Brain microvascular endothelial cell (primary cell): ENCODE results near the gene BOLL.

Experiments used
- DNase-seq: peaks from one replicate; pipeline ENCODE4 v3.0.0-alpha.2; 2020
- H3K27ac ChIP-seq: fragments of 250-450 bp; sonication (Bioruptor Pico); 2 replicates; pipeline ENCODE4 v1.5.1; 2020; ENCODE audit warnings: mild to moderate bottlenecking, moderate library complexity
- H3K27me3 ChIP-seq: fragments of 250-450 bp; sonication (Bioruptor Pico); replicated peaks from 2 replicates; pipeline ENCODE4 v1.5.1; 2020; ENCODE audit warnings: mild to moderate bottlenecking
- H3K36me3 ChIP-seq: fragments of 250-450 bp; sonication (Bioruptor Pico); replicated peaks from 2 replicates; pipeline ENCODE4 v1.5.1; 2020; ENCODE audit warnings: mild to moderate bottlenecking
- H3K4me3 ChIP-seq: 2 replicates; pipeline ENCODE4 v1.5.1; 2011; ENCODE audit warnings: low read depth, mild to moderate bottlenecking, control low read depth, low read length, moderate library complexity
- CTCF ChIP-seq: IDR thresholded peaks from 2 replicates; pipeline ENCODE4 v1.5.1; 2011; ENCODE audit warnings: low read depth, mild to moderate bottlenecking, moderate library complexity, low read length, control low read depth, inconsistent platforms; ENCODE audit errors: missing control alignments
- in situ Hi-C: cut with HindIII; loops from 2 replicates; pipeline ENCODE4 v1.10.0; 2017; ENCODE audit warnings: low sequenced_read_pairs, low pct_ligation_motif_present

The BOLL gene

GRCh38 chr2:197821550-197822289 is 36.6 kb upstream of the BOLL start:
- no peaks in the 10 kb centered on the region for H3K27me3 ChIP-seq
- H3K27ac ChIP-seq = no peak overlapping the region
- H3K4me3 ChIP-seq = no peak overlapping the region
- TF ChIP-seq CTCF = no peak
- no peak for DNase-seq
- H3K36me3 ChIP-seq = no peaks in the 10 kb centered on the region
- in situ Hi-C loops = no loop called here

GRCh38 chr2:197814526-197814925 is 29.4 kb upstream of the BOLL start:
- Histone ChIP-seq H3K36me3 (no peaks in the 10 kb centered on the region), H3K27me3 (no peaks in the 10 kb centered on the region), H3K27ac (no peak overlapping the region), H3K4me3 (no peak overlapping the region)
- TF ChIP-seq CTCF = no peak
- DNase-seq = no peak
- in situ Hi-C loops = no loop called here

GRCh38 chr2:197813093-197813787 is 28.1 kb upstream of the BOLL start:
- H3K4me3 ChIP-seq = no peak overlapping the region
- in situ Hi-C loops = no loop called here
- DNase-seq = peak; percentile 29
- H3K27me3 ChIP-seq = no peaks in the 10 kb centered on the region
- peak; percentile 78 for TF ChIP-seq CTCF
- H3K36me3 ChIP-seq = no peaks in the 10 kb centered on the region
- H3K27ac ChIP-seq = no peak overlapping the region

- Histone ChIP-seq H3K36me3 (no peaks in the 10 kb centered on the region), H3K27ac (no peak overlapping the region), H3K27me3 (peaks cover 4% of the 10 kb centered on the region), H3K4me3 (no peak overlapping the region)
- no peak for TF ChIP-seq CTCF
- in situ Hi-C loops = no loop called here
- DNase-seq = no peak
Measured at GRCh38 chr2:197810491-197810890, 25.4 kb upstream of the BOLL start.

GRCh38 chr2:197810016-197810415 is 24.9 kb upstream of the BOLL start:
- Histone ChIP-seq H3K36me3 (no peaks in the 10 kb centered on the region), H3K4me3 (no peak overlapping the region), H3K27ac (no peak overlapping the region), H3K27me3 (peaks cover 9% of the 10 kb centered on the region)
- TF ChIP-seq CTCF = no peak
- DNase-seq = no peak
- in situ Hi-C loops = no loop called here
